HL-60 (cell line): ENCODE data around the gene HID1.

Experiments used
- DNase-seq, 2 experiments: peaks; one replicate each; pipeline ENCODE4 v3.0.0-alpha.2; 2010 to 2020; ENCODE audit warnings: low read depth in 1 of 2, low spot score in 1 of 2
- H3K27ac ChIP-seq: fragments of 250-450 bp; sonication (Bioruptor Pico); replicated peaks from 2 replicates; pipeline ENCODE4 v1.5.1; 2020; ENCODE audit warnings: mild to moderate bottlenecking, moderate library complexity
- H3K27me3 ChIP-seq: fragments of 250-450 bp; sonication (Bioruptor Pico); 2 replicates; pipeline ENCODE4 v1.5.1; 2021; ENCODE audit warnings: mild to moderate bottlenecking, moderate library complexity; ENCODE audit not compliant: insufficient read depth, poor library complexity, severe bottlenecking
- H3K4me3 ChIP-seq: replicated peaks from 2 replicates; pipeline ENCODE4 v1.5.1; 2011; ENCODE audit warnings: mild to moderate bottlenecking, control low read depth, low read length; ENCODE audit not compliant: insufficient read depth
- CTCF ChIP-seq: IDR thresholded peaks from one replicate; pipeline ENCODE4 v1.5.1; 2011; ENCODE audit warnings: low read length, control low read depth, inconsistent platforms; ENCODE audit not compliant: insufficient read depth
- GABPA ChIP-seq: IDR thresholded peaks from 2 replicates; pipeline ENCODE4 v1.6.1; 2012; ENCODE audit warnings: low read depth
- POLR2AphosphoS5 ChIP-seq: IDR thresholded peaks from 2 replicates; pipeline ENCODE4 v1.6.1; 2012; ENCODE audit warnings: low read depth
- SPI1 ChIP-seq: IDR thresholded peaks from 2 replicates; pipeline ENCODE4 v1.6.1; 2012; ENCODE audit warnings: low read depth, mild to moderate bottlenecking, borderline replicate concordance
- TF ChIP-seq, protein P1 (sequence below): IDR thresholded peaks from 2 replicates; pipeline ENCODE4 v1.6.1; 2012; ENCODE audit warnings: low read depth; ENCODE audit not compliant: insufficient replicate concordance

Gene HID1

DNA sequence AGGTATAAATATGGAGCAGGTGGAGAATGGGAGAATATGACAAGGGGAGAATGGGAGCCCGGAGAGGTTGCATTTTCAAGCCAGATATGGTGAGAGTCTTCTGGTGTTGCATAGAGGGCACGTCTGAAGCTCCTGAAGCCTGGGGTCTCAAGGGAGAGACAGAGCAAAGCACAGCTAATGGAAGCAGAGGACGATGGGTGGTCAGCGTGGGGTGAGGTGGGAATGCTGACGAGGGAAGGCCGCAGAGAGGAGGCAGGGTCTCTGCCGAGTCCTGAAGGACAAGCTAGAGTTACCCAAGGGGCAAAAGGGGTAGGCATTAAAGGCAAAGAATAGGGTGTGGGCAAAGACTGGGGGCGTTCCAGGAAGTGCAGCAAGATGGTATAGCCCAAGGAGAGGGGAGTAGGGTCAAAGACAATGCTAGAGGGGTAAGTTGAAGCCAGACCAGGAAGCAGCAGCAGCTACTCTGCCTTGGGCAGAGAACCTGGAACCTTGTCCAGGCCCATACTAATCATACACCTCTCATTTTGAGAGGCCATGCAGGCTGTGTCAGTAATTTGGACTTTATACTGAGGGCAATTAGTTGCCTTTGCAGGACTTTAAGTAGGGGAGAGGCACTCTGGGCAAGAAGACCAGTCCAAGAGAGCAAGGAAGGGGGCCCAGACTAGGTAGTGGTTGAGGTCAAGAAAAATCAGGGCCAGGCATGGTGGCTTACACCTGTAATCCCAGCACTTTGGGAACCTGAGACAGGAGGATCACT is 34.2 kb downstream of the HID1 start:
- DNase-seq = no peak
- H3K4me3 ChIP-seq = no peak overlapping the region
- peaks cover 34% of the 10 kb centered on the region for H3K27me3 ChIP-seq
- H3K27ac ChIP-seq = no peak overlapping the region
- TF ChIP-seq CTCF = no peak
- no peak for TF ChIP-seq SPI1
- TF ChIP-seq, protein P1, sequence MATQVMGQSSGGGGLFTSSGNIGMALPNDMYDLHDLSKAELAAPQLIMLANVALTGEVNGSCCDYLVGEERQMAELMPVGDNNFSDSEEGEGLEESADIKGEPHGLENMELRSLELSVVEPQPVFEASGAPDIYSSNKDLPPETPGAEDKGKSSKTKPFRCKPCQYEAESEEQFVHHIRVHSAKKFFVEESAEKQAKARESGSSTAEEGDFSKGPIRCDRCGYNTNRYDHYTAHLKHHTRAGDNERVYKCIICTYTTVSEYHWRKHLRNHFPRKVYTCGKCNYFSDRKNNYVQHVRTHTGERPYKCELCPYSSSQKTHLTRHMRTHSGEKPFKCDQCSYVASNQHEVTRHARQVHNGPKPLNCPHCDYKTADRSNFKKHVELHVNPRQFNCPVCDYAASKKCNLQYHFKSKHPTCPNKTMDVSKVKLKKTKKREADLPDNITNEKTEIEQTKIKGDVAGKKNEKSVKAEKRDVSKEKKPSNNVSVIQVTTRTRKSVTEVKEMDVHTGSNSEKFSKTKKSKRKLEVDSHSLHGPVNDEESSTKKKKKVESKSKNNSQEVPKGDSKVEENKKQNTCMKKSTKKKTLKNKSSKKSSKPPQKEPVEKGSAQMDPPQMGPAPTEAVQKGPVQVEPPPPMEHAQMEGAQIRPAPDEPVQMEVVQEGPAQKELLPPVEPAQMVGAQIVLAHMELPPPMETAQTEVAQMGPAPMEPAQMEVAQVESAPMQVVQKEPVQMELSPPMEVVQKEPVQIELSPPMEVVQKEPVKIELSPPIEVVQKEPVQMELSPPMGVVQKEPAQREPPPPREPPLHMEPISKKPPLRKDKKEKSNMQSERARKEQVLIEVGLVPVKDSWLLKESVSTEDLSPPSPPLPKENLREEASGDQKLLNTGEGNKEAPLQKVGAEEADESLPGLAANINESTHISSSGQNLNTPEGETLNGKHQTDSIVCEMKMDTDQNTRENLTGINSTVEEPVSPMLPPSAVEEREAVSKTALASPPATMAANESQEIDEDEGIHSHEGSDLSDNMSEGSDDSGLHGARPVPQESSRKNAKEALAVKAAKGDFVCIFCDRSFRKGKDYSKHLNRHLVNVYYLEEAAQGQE = no peak
- TF ChIP-seq POLR2AphosphoS5 = no peak
- no peak for TF ChIP-seq GABPA

DNA sequence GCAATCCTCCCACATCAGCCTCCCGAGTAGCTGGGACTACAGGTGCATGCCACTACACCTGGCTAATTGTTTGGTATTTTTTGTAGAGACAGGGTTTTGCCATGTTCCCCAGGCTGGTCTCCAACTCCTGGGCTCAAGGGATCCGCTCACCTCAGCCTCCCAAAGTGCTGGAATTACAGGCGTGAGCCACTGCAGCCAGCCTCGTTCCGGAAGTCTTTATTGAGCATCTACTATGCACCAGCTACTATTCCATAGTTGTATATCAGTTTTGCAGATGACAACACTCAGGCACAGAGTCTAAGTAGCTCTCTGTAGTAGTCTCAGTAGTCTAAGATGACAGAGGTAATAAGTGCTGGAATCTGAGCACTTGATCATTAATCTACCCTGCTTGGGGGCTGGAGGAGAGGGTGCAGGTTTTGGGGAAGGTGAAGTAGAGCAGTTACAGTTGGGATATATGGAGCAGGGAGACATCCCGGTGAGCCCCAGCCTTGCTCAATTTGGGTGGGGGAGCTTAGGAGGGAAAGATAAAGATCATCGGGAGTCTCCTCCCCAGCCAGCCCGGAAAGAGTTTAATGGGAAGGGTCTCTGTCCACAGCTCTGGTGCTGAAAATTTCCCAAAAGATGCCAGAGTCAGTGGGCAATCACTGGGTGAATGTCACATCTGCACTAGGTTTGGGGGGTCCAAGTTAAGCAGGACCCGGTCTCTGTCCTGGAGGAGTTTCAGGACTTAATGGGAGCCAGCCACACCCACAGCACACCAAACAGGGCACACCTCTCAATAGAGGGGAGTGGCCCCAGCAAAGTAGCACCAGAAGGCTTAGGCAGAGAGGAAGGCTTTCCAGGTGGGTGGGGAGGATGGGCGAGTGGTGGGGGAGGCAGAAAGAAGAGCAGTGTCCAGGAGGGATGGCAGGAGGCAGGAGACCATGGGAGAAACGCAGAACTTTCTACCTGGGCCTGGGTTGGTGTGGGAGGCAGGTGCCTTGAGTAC is 35.2 kb downstream of the HID1 start:
- Histone ChIP-seq H3K4me3 (no peak overlapping the region), H3K27ac (no peak overlapping the region), H3K27me3 (peaks cover 34% of the 10 kb centered on the region)
- TF ChIP-seq, protein P1 = peak; percentile 87
- TF ChIP-seq GABPA = no peak
- DNase-seq = no peak

DNA sequence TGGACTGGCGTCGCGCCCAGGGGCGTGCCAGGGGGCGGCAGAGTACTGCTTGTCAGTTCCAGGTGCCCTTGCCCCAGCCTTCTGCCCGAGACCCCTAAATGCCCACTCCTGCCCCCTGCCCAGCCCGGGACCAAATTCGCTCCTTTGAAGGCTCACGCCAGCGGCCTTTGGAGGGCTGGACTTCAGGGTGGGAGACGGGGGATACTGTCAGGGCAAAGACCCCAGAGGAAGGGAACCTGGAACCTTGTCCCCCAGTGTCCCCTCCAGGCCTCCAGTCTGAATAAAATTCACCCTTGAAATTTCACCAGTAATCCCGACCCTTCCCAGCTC is 36.1 kb downstream of the HID1 start:
- H3K4me3 ChIP-seq = no peak overlapping the region
- no peak for TF ChIP-seq GABPA
- no peak for TF ChIP-seq SPI1
- TF ChIP-seq, protein P1 = no peak
- TF ChIP-seq CTCF = no peak
- TF ChIP-seq POLR2AphosphoS5 = no peak
- H3K27ac ChIP-seq = no peak overlapping the region
- DNase-seq = no peak
- H3K27me3 ChIP-seq = peaks cover 33% of the 10 kb centered on the region
